Measurements from ENCODE around the gene FAM13C. TPM values are rescaled to one million over a fixed set of nuclear protein-coding genes. Genes with fewer than 3 reads are reported as not detected.

Gene FAM13C
- total RNA-seq, 3 donors from 2014 or later (not counting 1 experiment from before 2014, with no cell fraction given), result not detected

GRCh38 chr10:59383436-59383835 lies 21.1 kb upstream of the FAM13C start:
- no peak for TF ChIP-seq CTCF (IDR thresholded peaks at IDR 0.05)
- no peak for ATAC-seq
- Mint-ChIP-seq H3K36me3 (no peaks in the 10 kb centered on the region), H3K27ac (no peak overlapping the region), H3K9me3 (peaks cover 6% of the 10 kb centered on the region in 2 donors), H3K4me1 (no peaks in the 10 kb centered on the region), H3K4me3 (no peak overlapping the region), H3K27me3 (ENCODE audit: low read depth in 2 of 2) (no peaks in the 10 kb centered on the region)
- Histone ChIP-seq H3K4me1 (ENCODE audit: control insufficient read depth, insufficient read depth, low read length) (no peaks in the 10 kb centered on the region), H3K27me3 (ENCODE audit: control insufficient read depth, insufficient read depth, low read length) (no peaks in the 10 kb centered on the region), H3K9me3 (ENCODE audit: control insufficient read depth, insufficient read depth, low read length) (no peaks in the 10 kb centered on the region), H3K27ac (ENCODE audit: low read length) (no peak overlapping the region), H3K4me3 (ENCODE audit: low read length) (no peak overlapping the region), H3K36me3 (ENCODE audit: control insufficient read depth, insufficient read depth, low read length) (no peaks in the 10 kb centered on the region)
- WGBS (ENCODE audit: insufficient coverage), result no CpG with 5 or more reads among the region's 1 CpG
- intact Hi-C loops (cut with micrococcal nuclease), result no loop called here
- no peak for DNase-seq

GRCh38 chr10:59382831-59383295 lies 20.5 kb upstream of the FAM13C start:
- Histone ChIP-seq H3K36me3 (ENCODE audit: control insufficient read depth, insufficient read depth, low read length) (no peaks in the 10 kb centered on the region), H3K27me3 (ENCODE audit: control insufficient read depth, insufficient read depth, low read length) (no peaks in the 10 kb centered on the region), H3K9me3 (ENCODE audit: control insufficient read depth, insufficient read depth, low read length) (no peaks in the 10 kb centered on the region), H3K4me1 (ENCODE audit: control insufficient read depth, insufficient read depth, low read length) (no peaks in the 10 kb centered on the region), H3K27ac (ENCODE audit: low read length) (no peak overlapping the region), H3K4me3 (ENCODE audit: low read length) (no peak overlapping the region)
- intact Hi-C loops (cut with micrococcal nuclease), result no loop called here
- no peak overlapping the region for H3K4me3 Mint-ChIP-seq
- no peak for TF ChIP-seq CTCF (IDR thresholded peaks at IDR 0.05)
- H3K4me1 Mint-ChIP-seq, result no peaks in the 10 kb centered on the region
- WGBS (ENCODE audit: insufficient coverage), result 89% methylated on average over 2 of the region's 3 CpGs
- H3K27me3 Mint-ChIP-seq (ENCODE audit: low read depth in 2 of 2), result no peaks in the 10 kb centered on the region
- ATAC-seq (no peak), DNase-seq (no peak)
- H3K9me3 Mint-ChIP-seq, result peaks cover 5 to 6% of the 10 kb centered on the region in 2 donors
- H3K36me3 Mint-ChIP-seq, result no peaks in the 10 kb centered on the region
- H3K27ac Mint-ChIP-seq, result no peak overlapping the region

- WGBS (ENCODE audit: insufficient coverage), result no CpG with 5 or more reads among the region's 1 CpG
- intact Hi-C loops (cut with micrococcal nuclease), result no loop called here
- no peak for TF ChIP-seq CTCF (IDR thresholded peaks at IDR 0.05)
Measured at GRCh38 chr10:59381687-59382086, 19.3 kb upstream of the FAM13C start.

GRCh38 chr10:59376846-59377245 lies 14.5 kb upstream of the FAM13C start:
- intact Hi-C loops (cut with micrococcal nuclease), result no loop called here
- TF ChIP-seq CTCF (IDR thresholded peaks at IDR 0.05), result no peak
- Mint-ChIP-seq H3K27me3 (ENCODE audit: low read depth in 2 of 2) (no peaks in the 10 kb centered on the region), H3K4me3 (no peak overlapping the region), H3K36me3 (peaks cover 8% of the 10 kb centered on the region), H3K9me3 (peaks cover 5 to 10% of the 10 kb centered on the region in 2 donors), H3K4me1 (no peaks in the 10 kb centered on the region), H3K27ac (no peak overlapping the region)
- Histone ChIP-seq H3K4me3 (ENCODE audit: low read length) (no peak overlapping the region), H3K9me3 (ENCODE audit: control insufficient read depth, insufficient read depth, low read length) (no peaks in the 10 kb centered on the region), H3K27me3 (ENCODE audit: control insufficient read depth, insufficient read depth, low read length) (no peaks in the 10 kb centered on the region), H3K27ac (ENCODE audit: low read length) (no peak overlapping the region), H3K36me3 (ENCODE audit: control insufficient read depth, insufficient read depth, low read length) (no peaks in the 10 kb centered on the region), H3K4me1 (ENCODE audit: control insufficient read depth, insufficient read depth, low read length) (no peaks in the 10 kb centered on the region)
- no peak for DNase-seq
- no peak for ATAC-seq
- 75% methylated on average over 2 of the region's 3 CpGs for WGBS (ENCODE audit: insufficient coverage)

More at GRCh38 chr10:59381687-59382086, 19.3 kb upstream of the FAM13C start:
- Mint-ChIP-seq H3K27ac (no peak overlapping the region), H3K27me3 (ENCODE audit: low read depth in 2 of 2) (no peaks in the 10 kb centered on the region), H3K9me3 (peaks cover 3 to 8% of the 10 kb centered on the region in 2 donors), H3K36me3 (no peaks in the 10 kb centered on the region), H3K4me3 (no peak overlapping the region), H3K4me1 (no peaks in the 10 kb centered on the region)
- H3K4me1 ChIP-seq (ENCODE audit: control insufficient read depth, insufficient read depth, low read length), result no peaks in the 10 kb centered on the region
- no peaks in the 10 kb centered on the region for H3K27me3 ChIP-seq (ENCODE audit: control insufficient read depth, insufficient read depth, low read length)
- no peak for DNase-seq
- no peak overlapping the region for H3K4me3 ChIP-seq (ENCODE audit: low read length)
- no peaks in the 10 kb centered on the region for H3K36me3 ChIP-seq (ENCODE audit: control insufficient read depth, insufficient read depth, low read length)
- H3K27ac ChIP-seq (ENCODE audit: low read length), result no peak overlapping the region
- ATAC-seq, result no peak
- H3K9me3 ChIP-seq (ENCODE audit: control insufficient read depth, insufficient read depth, low read length), result no peaks in the 10 kb centered on the region

All from natural killer cell (primary cell).